Omental fat pad (tissue), 4 donors: ENCODE measurements around the gene MPPED2. TPM values are rescaled to one million over a fixed set of nuclear protein-coding genes. Genes with fewer than 3 reads are reported as not detected.

Source experiments
- ATAC-seq: fragments of 150-250 bp; one replicate; pipeline ENCODE4 v1.9.1; 2016; ENCODE audit warnings: mild to moderate bottlenecking, moderate library complexity; ENCODE audit not compliant: low FRiP score
- DNase-seq: peaks from one replicate; pipeline ENCODE4 v3.0.0-alpha.2; 2019; ENCODE audit warnings: low spot score
- total RNA-seq, 4 donors: library from RNA; depleted of rRNA; stranded (reverse); fragments of >200 nt; gene quantifications; one replicate each; pipeline ENCODE4 v1.1.0, GENCODE V29; 2016
- TF ChIP-seq, protein P1 (sequence below), 3 donors: fragments of 450-650 bp; IDR thresholded peaks; one replicate each; pipeline ENCODE4 v1.5.1; 2016 to 2017; ENCODE audit warnings: antibody characterized with exemption in 3 of 3, mild to moderate bottlenecking in 3 of 3, moderate library complexity in 2 of 3

Gene MPPED2, protein sequence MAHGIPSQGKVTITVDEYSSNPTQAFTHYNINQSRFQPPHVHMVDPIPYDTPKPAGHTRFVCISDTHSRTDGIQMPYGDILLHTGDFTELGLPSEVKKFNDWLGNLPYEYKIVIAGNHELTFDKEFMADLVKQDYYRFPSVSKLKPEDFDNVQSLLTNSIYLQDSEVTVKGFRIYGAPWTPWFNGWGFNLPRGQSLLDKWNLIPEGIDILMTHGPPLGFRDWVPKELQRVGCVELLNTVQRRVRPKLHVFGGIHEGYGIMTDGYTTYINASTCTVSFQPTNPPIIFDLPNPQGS
- 10 to 100 TPM in 2 of 4 donors, 1 to 10 TPM in 2; 5.6 to 12.0 (median 8.7) TPM for total RNA-seq

- TF ChIP-seq, protein P1, sequence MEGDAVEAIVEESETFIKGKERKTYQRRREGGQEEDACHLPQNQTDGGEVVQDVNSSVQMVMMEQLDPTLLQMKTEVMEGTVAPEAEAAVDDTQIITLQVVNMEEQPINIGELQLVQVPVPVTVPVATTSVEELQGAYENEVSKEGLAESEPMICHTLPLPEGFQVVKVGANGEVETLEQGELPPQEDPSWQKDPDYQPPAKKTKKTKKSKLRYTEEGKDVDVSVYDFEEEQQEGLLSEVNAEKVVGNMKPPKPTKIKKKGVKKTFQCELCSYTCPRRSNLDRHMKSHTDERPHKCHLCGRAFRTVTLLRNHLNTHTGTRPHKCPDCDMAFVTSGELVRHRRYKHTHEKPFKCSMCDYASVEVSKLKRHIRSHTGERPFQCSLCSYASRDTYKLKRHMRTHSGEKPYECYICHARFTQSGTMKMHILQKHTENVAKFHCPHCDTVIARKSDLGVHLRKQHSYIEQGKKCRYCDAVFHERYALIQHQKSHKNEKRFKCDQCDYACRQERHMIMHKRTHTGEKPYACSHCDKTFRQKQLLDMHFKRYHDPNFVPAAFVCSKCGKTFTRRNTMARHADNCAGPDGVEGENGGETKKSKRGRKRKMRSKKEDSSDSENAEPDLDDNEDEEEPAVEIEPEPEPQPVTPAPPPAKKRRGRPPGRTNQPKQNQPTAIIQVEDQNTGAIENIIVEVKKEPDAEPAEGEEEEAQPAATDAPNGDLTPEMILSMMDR (IDR thresholded peaks at IDR 0.05), result no peak
- no peak for DNase-seq
- ATAC-seq, result peak; percentile 58
Measured at GRCh38 chr11:30586251-30587144, at the start of gene MPPED2. Gene MPPED2 (minus strand): TSS chr11:30586353. CDS start chr11:30580373, 5,980 bp downstream.

- DNase-seq (no peak), ATAC-seq (no peak)
- TF ChIP-seq, protein P1 (IDR thresholded peaks at IDR 0.05), result no peak
Measured at GRCh38 chr11:30635401-30635989, 49.3 kb upstream of the MPPED2 start.

DNA sequence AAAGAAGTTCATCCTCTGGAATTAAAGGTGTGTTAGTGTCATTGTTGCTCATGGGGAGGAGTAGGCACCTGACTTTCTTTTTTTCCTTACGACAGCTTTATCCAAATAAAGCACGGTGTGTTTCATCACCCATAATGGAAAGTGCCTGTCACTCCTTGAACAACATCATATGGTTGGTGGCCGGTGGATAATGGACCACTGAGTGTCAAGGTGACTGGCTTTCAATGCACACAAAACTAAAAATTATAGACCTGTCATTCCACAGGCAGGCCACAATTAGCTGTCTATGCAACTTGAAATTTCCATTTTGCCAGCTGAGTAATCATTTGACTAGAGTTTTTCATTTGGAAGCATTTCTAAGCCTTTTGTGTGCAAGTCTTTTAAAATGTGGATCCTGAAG is 45.0 kb upstream of the MPPED2 start:
- TF ChIP-seq, protein P1 (IDR thresholded peaks at IDR 0.05), result no peak
- ATAC-seq (no peak), DNase-seq (no peak)

GRCh38 chr11:30619767-30620166 is 33.6 kb upstream of the MPPED2 start:
- TF ChIP-seq, protein P1 (IDR thresholded peaks at IDR 0.05), result no peak
- no peak for ATAC-seq
- DNase-seq, result no peak

DNA sequence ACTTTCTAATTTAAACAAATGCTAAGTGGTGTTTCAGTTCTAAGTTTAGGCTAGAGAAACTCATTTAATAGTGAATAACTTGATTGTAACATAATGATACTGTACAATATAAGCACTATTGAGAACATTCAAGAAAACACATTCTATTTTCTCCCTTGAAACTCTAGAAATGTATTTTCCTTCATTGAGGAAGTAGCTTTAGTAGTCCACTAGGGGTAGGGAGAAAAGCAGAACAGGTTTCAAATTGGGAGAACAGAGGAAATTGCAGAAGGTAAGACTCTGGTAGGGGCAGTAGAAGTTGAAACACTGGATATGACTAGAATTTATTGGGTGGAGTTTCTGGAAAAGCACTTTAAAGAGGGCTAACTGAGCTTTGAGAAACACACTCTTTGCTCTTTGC is 31.6 kb upstream of the MPPED2 start:
- ATAC-seq (no peak), DNase-seq (no peak)
- TF ChIP-seq, protein P1 (IDR thresholded peaks at IDR 0.05), result no peak

DNA sequence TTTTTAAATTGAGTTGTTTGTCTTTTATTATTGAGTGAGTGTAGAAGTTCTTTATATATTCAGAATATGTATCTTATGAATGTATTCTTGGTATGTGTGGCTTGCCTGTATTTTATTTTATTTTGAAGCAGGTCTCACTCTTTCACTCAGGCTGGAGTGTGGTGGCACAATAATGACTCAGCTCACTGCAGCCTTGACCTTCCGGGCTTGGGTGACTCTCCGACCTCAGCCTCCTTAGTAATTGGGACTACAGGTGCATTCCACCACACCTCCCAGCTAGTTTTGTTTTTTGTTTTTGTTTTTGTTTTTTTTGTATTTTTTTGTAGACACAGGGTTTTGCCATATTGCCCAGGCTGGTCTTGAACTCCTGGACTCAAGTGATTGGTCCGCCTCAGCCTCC is 24.5 kb upstream of the MPPED2 start:
- TF ChIP-seq, protein P1 (IDR thresholded peaks at IDR 0.05), result no peak
- DNase-seq, result no peak
- no peak for ATAC-seq
